Measurements from ENCODE around the gene ANKRD33B.

Gene ANKRD33B

DNA sequence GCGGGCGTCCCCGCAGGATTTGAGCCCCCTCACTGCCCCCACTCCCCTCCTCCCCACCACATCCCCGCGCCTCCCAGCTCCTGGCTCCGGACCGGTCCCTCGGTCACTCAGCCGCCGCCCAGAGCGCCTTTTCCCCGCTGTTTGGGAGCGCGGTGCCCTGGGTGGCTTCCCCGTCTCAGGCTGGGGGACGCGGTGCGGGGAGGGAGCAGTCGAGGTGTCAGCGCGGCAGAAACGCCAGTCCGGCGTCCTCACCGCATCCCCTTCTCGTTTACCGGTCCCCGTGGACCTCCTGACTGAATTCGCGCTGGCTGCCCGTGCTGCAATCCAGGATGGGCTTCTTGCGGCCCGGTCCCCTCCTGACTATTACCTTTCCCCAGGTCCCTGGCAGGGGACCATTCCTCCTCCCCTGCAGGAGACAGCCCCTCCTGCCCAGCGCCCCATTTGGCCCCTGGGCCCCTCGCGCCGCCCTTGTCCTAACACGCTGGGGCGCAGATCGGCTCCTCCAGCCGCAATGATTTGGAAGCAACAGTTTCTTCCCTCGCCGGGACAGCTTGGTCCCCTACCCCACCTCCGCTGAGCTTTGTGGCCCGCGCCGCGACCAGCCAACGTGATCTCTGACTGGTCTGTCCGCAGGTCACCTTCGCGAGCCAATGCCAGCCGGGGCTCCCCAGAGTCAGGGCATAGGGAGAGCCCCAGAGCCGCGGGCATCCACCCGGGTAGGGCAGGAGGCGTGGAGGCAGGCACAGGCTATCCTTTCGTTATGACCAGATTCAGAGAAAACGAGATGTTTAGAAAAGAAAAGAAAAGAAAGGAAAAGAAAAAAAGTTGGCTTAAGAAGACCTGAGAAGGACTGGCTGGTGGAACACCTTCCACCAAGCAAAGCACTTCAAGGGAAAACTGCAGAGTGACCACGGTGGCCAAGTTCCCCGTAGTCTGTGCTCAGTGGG, 1.2 kb downstream of the ANKRD33B start:
- Histone ChIP-seq H3K9me3 (replicated peaks; ENCODE audit: insufficient read depth, low read length) (no peaks in the 10 kb centered on the region), H3K79me2 (ENCODE audit: low read length) (peaks cover 56% of the 10 kb centered on the region), H4K20me1 (ENCODE audit: insufficient read depth, low read length) (peaks cover 5% of the 10 kb centered on the region; the same call in 1 of the 2 replicates), H3K9me2 (replicated peaks; ENCODE audit: insufficient read depth, low read length) (no peaks in the 10 kb centered on the region), H3K27ac (ENCODE audit: low read length) (no peak overlapping the region), H3K36me3 (replicated peaks; ENCODE audit: insufficient read depth, low read length) (no peaks in the 10 kb centered on the region), H3K9ac (ENCODE audit: low read length) (peak overlapping the region; percentile 61), H2AFZ (ENCODE audit: low read length) (peak overlapping the region; percentile 54), H3K4me2 (ENCODE audit: low read depth, low read length) (peak overlapping the region; percentile 98), H3F3A (ENCODE audit: insufficient read depth, low read length) (peaks cover 8% of the 10 kb centered on the region), H3K4me3 (ENCODE audit: low read length) (peak overlapping the region; percentile 96), H3K4me1 (ENCODE audit: low read length) (0 out of 2 replicates have a peak, but pooled peaks cover 5% of the 10 kb centered on the region), H3K27me3 (replicated peaks; ENCODE audit: insufficient read depth, low read length) (no peaks in the 10 kb centered on the region)
- TF ChIP-seq, protein P1, sequence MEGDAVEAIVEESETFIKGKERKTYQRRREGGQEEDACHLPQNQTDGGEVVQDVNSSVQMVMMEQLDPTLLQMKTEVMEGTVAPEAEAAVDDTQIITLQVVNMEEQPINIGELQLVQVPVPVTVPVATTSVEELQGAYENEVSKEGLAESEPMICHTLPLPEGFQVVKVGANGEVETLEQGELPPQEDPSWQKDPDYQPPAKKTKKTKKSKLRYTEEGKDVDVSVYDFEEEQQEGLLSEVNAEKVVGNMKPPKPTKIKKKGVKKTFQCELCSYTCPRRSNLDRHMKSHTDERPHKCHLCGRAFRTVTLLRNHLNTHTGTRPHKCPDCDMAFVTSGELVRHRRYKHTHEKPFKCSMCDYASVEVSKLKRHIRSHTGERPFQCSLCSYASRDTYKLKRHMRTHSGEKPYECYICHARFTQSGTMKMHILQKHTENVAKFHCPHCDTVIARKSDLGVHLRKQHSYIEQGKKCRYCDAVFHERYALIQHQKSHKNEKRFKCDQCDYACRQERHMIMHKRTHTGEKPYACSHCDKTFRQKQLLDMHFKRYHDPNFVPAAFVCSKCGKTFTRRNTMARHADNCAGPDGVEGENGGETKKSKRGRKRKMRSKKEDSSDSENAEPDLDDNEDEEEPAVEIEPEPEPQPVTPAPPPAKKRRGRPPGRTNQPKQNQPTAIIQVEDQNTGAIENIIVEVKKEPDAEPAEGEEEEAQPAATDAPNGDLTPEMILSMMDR (IDR thresholded peaks at IDR 0.05; ENCODE audit: low read length): no peak
- no peak for TF ChIP-seq EZH2 (optimal IDR thresholded peaks at IDR 0.05; ENCODE audit: low read depth, low read length)
- no peak for TF ChIP-seq EZH2phosphoT487 (IDR thresholded peaks at IDR 0.05; ENCODE audit: low read length)
- no peak for DNase-seq

DNA sequence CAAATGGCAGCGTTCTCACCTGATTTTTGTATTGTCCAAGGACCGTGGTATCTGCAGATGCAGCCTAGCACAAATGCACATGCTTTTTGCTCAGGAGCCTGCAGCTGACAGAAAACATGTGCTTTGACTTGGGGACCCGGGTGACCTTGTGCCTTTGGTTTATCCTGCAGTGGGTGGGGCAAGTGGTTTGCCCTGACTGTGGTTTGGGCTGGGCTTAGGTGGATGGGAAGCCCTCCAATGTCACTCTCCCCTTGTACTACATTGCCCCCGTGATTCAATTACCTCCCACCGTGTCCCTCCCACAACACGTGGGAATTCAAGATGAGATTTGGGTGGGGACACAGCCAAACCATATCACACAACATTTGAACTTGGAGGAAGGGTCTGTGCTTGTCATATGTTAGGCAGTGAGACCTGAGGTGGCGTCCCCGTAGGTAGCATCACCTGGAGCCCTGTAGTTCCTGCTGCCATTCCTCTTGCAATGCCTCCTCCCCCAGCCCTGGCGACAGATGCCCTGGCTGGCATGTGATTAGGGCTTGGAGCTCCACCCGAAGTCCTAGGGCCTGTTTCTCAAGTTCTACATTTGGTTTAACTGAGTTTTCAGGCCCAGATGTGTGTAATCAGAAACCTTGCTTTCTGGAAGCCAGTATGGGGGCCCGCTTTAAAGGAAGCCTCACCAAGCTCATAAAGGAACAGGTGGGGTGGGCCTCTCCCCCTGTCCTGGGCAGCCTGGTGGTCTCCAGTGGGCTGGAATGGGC, 2.1 kb downstream of the ANKRD33B start:
- Histone ChIP-seq H3K27ac (ENCODE audit: low read length) (no peak overlapping the region), H3K27me3 (replicated peaks; ENCODE audit: insufficient read depth, low read length) (no peaks in the 10 kb centered on the region), H3K79me2 (ENCODE audit: low read length) (peaks cover 64% of the 10 kb centered on the region), H3K4me2 (ENCODE audit: low read depth, low read length) (peak overlapping the region; percentile 98), H3K4me3 (ENCODE audit: low read length) (peak overlapping the region; percentile 96), H3K36me3 (replicated peaks; ENCODE audit: insufficient read depth, low read length) (no peaks in the 10 kb centered on the region), H3K4me1 (ENCODE audit: low read length) (0 out of 2 replicates have a peak, but pooled peaks cover 5% of the 10 kb centered on the region), H3K9ac (ENCODE audit: low read length) (peak overlapping the region; percentile 61; the same call in 1 of the 2 replicates), H4K20me1 (ENCODE audit: insufficient read depth, low read length) (peaks cover 5% of the 10 kb centered on the region; the same call in 1 of the 2 replicates), H3K9me3 (replicated peaks; ENCODE audit: insufficient read depth, low read length) (no peaks in the 10 kb centered on the region), H3K9me2 (replicated peaks; ENCODE audit: insufficient read depth, low read length) (no peaks in the 10 kb centered on the region), H3F3A (ENCODE audit: insufficient read depth, low read length) (peaks cover 8% of the 10 kb centered on the region), H2AFZ (ENCODE audit: low read length) (no peak overlapping the region)
- TF ChIP-seq EZH2 (optimal IDR thresholded peaks at IDR 0.05; ENCODE audit: low read depth, low read length): no peak
- TF ChIP-seq EZH2phosphoT487 (IDR thresholded peaks at IDR 0.05; ENCODE audit: low read length): no peak
- TF ChIP-seq, protein P1 (IDR thresholded peaks at IDR 0.05; ENCODE audit: low read length): no peak
- DNase-seq: peak; percentile 37

DNA sequence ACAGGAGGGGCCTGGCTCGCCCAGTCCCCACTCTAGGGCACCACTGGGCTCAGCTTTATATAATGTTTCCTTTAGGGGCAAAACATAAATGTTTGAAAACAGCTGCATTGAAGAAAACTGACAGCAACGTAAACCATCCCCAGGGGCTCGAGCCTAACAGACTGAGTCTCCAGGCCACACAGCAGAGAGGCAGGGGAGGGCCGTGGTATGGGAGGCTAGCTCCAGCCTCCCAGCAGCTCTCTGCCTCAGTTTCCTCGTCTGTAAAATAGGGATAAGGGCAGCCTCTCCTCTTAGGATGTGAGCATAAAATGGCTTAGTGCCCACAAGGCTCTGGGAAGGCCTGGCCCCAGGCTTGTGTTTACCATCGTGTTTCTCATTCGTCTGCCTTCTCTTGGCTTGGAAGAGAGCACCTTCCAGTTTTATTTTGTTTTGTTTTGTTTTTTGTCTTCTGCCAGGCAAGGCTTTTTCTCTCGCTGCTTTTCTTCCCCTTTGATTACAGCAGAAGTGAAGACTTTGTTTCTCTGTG, 2.7 kb downstream of the ANKRD33B start:
- H3K27me3 ChIP-seq (replicated peaks; ENCODE audit: insufficient read depth, low read length): no peaks in the 10 kb centered on the region
- no peak overlapping the region for H2AFZ ChIP-seq (ENCODE audit: low read length)
- no peaks in the 10 kb centered on the region for H3K9me2 ChIP-seq (replicated peaks; ENCODE audit: insufficient read depth, low read length)
- TF ChIP-seq, protein P1 (IDR thresholded peaks at IDR 0.05; ENCODE audit: low read length): no peak
- no peak for TF ChIP-seq EZH2 (optimal IDR thresholded peaks at IDR 0.05; ENCODE audit: low read depth, low read length)
- TF ChIP-seq EZH2phosphoT487 (IDR thresholded peaks at IDR 0.05; ENCODE audit: low read length): no peak
- no peak overlapping the region for H3K27ac ChIP-seq (ENCODE audit: low read length)
- no peak overlapping the region for H3K4me3 ChIP-seq (ENCODE audit: low read length)
- peaks cover 8% of the 10 kb centered on the region for H3F3A ChIP-seq (ENCODE audit: insufficient read depth, low read length)
- peaks cover 5% of the 10 kb centered on the region; the same call in 1 of the 2 replicates for H4K20me1 ChIP-seq (ENCODE audit: insufficient read depth, low read length)
- no peak for DNase-seq
- peaks cover 70% of the 10 kb centered on the region for H3K79me2 ChIP-seq (ENCODE audit: low read length)
- H3K9me3 ChIP-seq (replicated peaks; ENCODE audit: insufficient read depth, low read length): no peaks in the 10 kb centered on the region
- H3K36me3 ChIP-seq (replicated peaks; ENCODE audit: insufficient read depth, low read length): no peaks in the 10 kb centered on the region
- no peak overlapping the region for H3K9ac ChIP-seq (ENCODE audit: low read length)
- H3K4me2 ChIP-seq (ENCODE audit: low read depth, low read length): peak overlapping the region; percentile 98; the same call in 1 of the 2 replicates
- 0 out of 2 replicates have a peak, but pooled peaks cover 5% of the 10 kb centered on the region for H3K4me1 ChIP-seq (ENCODE audit: low read length)

Data from MM.1S (cell line).